OCI-LY1 (cell line): ENCODE data around the gene SYNGR4.
"Not testable (repeated sequence)": the region's sequence is repeated elsewhere in the genome, so short reads cannot be mapped to it uniquely, and the experiment has no call there.

Experiments used
- H2AFZ ChIP-seq: fragments of 200-600 bp; sonication (generic), shearing (Covaris generic); 2 replicates; pipeline ENCODE4 v1.6.0; 2014; ENCODE audit warnings: antibody characterized with exemption, mild to moderate bottlenecking, low read length
- H3F3A ChIP-seq: fragments of 200-600 bp; sonication (generic), shearing (Covaris generic); 2 replicates; pipeline ENCODE4 v1.6.0; 2014; ENCODE audit warnings: mild to moderate bottlenecking, antibody characterized with exemption, low read length, moderate library complexity; ENCODE audit not compliant: insufficient read depth
- H3K27ac ChIP-seq: fragments of 200-600 bp; sonication (generic); 2 replicates; pipeline ENCODE4 v1.5.1; 2014; ENCODE audit warnings: low read length, mixed run types, mild to moderate bottlenecking, low read depth; ENCODE audit not compliant: poor library complexity, severe bottlenecking
- H3K27me3 ChIP-seq: fragments of 200-600 bp; sonication (generic); 2 replicates; pipeline ENCODE4 v1.6.0; 2014; ENCODE audit warnings: antibody characterized with exemption, mild to moderate bottlenecking, low read length, moderate library complexity; ENCODE audit not compliant: insufficient read depth
- H3K36me3 ChIP-seq: fragments of 200-600 bp; sonication (generic); 2 replicates; pipeline ENCODE4 v1.6.1; 2014; ENCODE audit warnings: mild to moderate bottlenecking, antibody characterized with exemption, low read length, moderate library complexity, mixed read lengths; ENCODE audit not compliant: insufficient read depth
- H3K4me1 ChIP-seq: fragments of 200-600 bp; sonication (generic); 2 replicates; pipeline ENCODE4 v1.5.1; 2014; ENCODE audit warnings: mild to moderate bottlenecking, low read length, moderate library complexity; ENCODE audit not compliant: insufficient read depth, severe bottlenecking
- H3K4me2 ChIP-seq: fragments of 200-600 bp; sonication (generic), shearing (Covaris generic); 2 replicates; pipeline ENCODE4 v1.6.1; 2014; ENCODE audit warnings: low read length
- H3K4me3 ChIP-seq: fragments of 200-600 bp; sonication (generic); 2 replicates; pipeline ENCODE4 v1.5.1; 2014; ENCODE audit warnings: low read length, low read depth, mild to moderate bottlenecking, mixed read lengths; ENCODE audit not compliant: poor library complexity, severe bottlenecking
- H3K79me2 ChIP-seq: fragments of 200-600 bp; shearing (Covaris generic); 2 replicates; pipeline ENCODE4 v1.6.1; 2016; ENCODE audit warnings: mixed run types, low read length, mixed read lengths; ENCODE audit not compliant: insufficient read depth
- H3K9ac ChIP-seq: fragments of 200-600 bp; sonication (generic), shearing (Covaris generic); 2 replicates; pipeline ENCODE4 v1.6.1; 2014; ENCODE audit warnings: mild to moderate bottlenecking, low read length, mixed read lengths
- H3K9me2 ChIP-seq: fragments of 200-600 bp; sonication (generic), shearing (Covaris generic); 2 replicates; pipeline ENCODE4 v1.6.1; 2014; ENCODE audit warnings: low read depth, mild to moderate bottlenecking, low read length, mixed read lengths
- H3K9me3 ChIP-seq: fragments of 200-600 bp; shearing (Covaris generic); 2 replicates; pipeline ENCODE4 v1.6.1; 2014; ENCODE audit warnings: low read length, mixed read lengths
- H4K20me1 ChIP-seq: fragments of 200-600 bp; sonication (generic), shearing (Covaris generic); 2 replicates; pipeline ENCODE4 v1.6.0; 2016; ENCODE audit warnings: mild to moderate bottlenecking, low read length; ENCODE audit not compliant: insufficient read depth
- EZH2 ChIP-seq: fragments of 200-600 bp; sonication (generic), shearing (Covaris generic); IDR thresholded peaks from 2 replicates; pipeline ENCODE4 v1.8.0; 2017; ENCODE audit warnings: borderline replicate concordance, mixed run types, mild to moderate bottlenecking, antibody characterized with exemption, low read length, moderate library complexity, mixed read lengths
- TF ChIP-seq, protein P1 (sequence below): fragments of 200-600 bp; sonication (generic), shearing (Covaris generic); IDR thresholded peaks from 2 replicates; pipeline ENCODE4 v1.5.1; 2017; ENCODE audit warnings: mild to moderate bottlenecking, antibody characterized with exemption, low read length, moderate library complexity, mixed read lengths

SYNGR4 gene

DNA sequence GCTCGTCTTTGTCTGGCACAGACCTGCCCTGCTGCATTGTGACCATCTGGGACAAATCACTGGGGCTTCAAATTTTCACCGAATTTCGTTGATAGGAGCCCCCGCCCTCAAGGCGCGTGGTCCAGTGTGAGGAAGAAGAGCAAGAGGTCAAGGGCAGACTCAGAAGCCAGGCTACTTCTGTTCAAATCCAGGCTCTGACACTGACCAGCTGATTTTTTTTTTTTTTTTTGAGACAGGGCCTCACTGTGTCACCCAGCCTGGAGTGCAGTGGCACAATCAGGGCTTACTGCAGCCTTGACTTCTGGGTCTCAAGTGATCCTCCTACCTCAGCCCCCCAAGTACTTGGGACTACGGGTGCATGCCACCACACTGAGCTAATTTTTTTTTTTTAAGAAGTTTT, 7.2 kb downstream of the SYNGR4 start:
- Histone ChIP-seq H3K9me2 (no peaks in the 10 kb centered on the region), H3K4me2 (no peak overlapping the region), H3K36me3 (no peaks in the 10 kb centered on the region), H3K9me3 (no peaks in the 10 kb centered on the region), H3K9ac (no peak overlapping the region), H3K4me3 (no peak overlapping the region), H3K4me1 (no peaks in the 10 kb centered on the region), H3K27ac (no peak overlapping the region), H2AFZ (no peak overlapping the region), H3K27me3 (no peaks in the 10 kb centered on the region; the same call in 1 of the 2 replicates), H4K20me1 (no peaks in the 10 kb centered on the region), H3F3A (no peaks in the 10 kb centered on the region), H3K79me2 (no peaks in the 10 kb centered on the region)
- TF ChIP-seq, protein P1, sequence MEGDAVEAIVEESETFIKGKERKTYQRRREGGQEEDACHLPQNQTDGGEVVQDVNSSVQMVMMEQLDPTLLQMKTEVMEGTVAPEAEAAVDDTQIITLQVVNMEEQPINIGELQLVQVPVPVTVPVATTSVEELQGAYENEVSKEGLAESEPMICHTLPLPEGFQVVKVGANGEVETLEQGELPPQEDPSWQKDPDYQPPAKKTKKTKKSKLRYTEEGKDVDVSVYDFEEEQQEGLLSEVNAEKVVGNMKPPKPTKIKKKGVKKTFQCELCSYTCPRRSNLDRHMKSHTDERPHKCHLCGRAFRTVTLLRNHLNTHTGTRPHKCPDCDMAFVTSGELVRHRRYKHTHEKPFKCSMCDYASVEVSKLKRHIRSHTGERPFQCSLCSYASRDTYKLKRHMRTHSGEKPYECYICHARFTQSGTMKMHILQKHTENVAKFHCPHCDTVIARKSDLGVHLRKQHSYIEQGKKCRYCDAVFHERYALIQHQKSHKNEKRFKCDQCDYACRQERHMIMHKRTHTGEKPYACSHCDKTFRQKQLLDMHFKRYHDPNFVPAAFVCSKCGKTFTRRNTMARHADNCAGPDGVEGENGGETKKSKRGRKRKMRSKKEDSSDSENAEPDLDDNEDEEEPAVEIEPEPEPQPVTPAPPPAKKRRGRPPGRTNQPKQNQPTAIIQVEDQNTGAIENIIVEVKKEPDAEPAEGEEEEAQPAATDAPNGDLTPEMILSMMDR = no peak
- TF ChIP-seq EZH2 = no peak

DNA sequence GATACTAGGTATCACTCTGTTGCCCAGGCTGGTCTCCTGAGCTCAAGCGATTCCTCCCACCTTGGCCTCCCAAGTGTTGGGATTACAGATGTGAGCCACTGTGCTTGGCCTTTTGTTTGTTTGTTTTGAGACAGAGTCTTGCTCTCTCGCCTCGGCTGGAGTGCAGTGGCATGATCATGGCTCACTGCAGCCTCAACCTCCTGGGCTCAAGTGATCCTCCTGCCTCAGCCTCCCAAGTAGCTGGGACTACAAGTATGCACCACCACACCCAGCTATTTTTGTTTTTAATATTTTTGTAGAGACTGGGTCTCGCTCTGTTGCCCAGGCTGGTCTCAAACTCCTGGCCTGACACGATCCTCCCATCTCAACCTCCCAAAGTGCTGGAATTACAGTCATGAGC, 7.6 kb downstream of the SYNGR4 start:
- H3K9me3 ChIP-seq, H3K4me1 ChIP-seq, H4K20me1 ChIP-seq, H3K9ac ChIP-seq, H3K36me3 ChIP-seq, H2AFZ ChIP-seq, H3K27me3 ChIP-seq, H3K4me3 ChIP-seq, H3K27ac ChIP-seq, H3K9me2 ChIP-seq, H3K79me2 ChIP-seq, H3K4me2 ChIP-seq, H3F3A ChIP-seq: not testable (repeated sequence)

DNA sequence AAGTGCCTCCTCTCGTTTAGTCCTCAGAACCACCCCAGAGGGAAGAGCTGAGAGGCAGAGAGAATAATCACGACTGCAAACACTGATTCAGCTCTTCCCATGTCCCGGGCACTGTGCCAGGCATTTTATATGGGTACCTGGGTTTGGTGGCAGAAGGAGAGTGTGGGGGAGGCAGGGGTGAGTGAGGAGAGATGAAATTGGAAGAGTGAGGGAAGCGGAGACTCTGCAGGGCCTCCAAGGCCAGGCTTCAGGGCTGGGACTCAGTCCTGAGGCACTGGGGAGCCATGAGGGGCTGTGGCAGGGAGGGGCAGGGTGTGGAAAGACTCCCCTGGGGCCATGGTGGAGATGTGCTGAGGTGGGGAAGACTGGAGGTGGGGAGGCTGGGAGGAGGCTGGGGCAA, 8.7 kb downstream of the SYNGR4 start:
- Histone ChIP-seq H3K79me2 (no peaks in the 10 kb centered on the region), H3K36me3 (no peaks in the 10 kb centered on the region), H3K9me3 (no peaks in the 10 kb centered on the region), H3K4me2 (no peak overlapping the region), H3K9me2 (no peaks in the 10 kb centered on the region), H3K4me3 (no peak overlapping the region), H2AFZ (no peak overlapping the region), H3F3A (no peaks in the 10 kb centered on the region), H3K27me3 (no peaks in the 10 kb centered on the region; the same call in 1 of the 2 replicates), H4K20me1 (no peaks in the 10 kb centered on the region), H3K4me1 (no peaks in the 10 kb centered on the region), H3K27ac (no peak overlapping the region), H3K9ac (no peak overlapping the region)
- TF ChIP-seq, protein P1 = no peak
- no peak for TF ChIP-seq EZH2

DNA sequence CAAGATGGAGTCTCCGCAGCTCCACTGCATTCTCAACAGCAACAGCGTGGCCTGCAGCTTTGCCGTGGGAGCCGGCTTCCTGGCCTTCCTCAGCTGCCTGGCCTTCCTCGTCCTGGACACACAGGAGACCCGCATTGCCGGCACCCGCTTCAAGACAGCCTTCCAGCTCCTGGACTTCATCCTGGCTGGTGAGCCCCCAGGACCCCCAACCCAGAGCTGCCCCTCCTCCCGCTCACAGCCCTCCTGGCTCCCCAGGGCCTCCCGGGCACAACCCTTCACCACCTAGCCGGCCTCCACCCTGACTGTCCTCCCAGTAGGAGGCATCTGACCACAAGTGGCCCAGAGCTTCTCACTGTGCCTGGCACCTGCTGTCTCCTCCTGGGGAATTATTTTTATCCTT, 9.4 kb downstream of the SYNGR4 start:
- H3K4me2 ChIP-seq = no peak overlapping the region

More for the DNA sequence above, 9.4 kb downstream of the SYNGR4 start:
- H3K27me3 ChIP-seq = no peaks in the 10 kb centered on the region; the same call in 1 of the 2 replicates
- H4K20me1 ChIP-seq = no peaks in the 10 kb centered on the region
- H3K4me3 ChIP-seq = no peak overlapping the region
- TF ChIP-seq EZH2 = no peak
- TF ChIP-seq, protein P1 = no peak
- H2AFZ ChIP-seq = no peak overlapping the region
- no peaks in the 10 kb centered on the region for H3K79me2 ChIP-seq
- H3F3A ChIP-seq = no peaks in the 10 kb centered on the region
- H3K9me2 ChIP-seq = no peaks in the 10 kb centered on the region
- no peaks in the 10 kb centered on the region for H3K9me3 ChIP-seq
- H3K36me3 ChIP-seq = no peaks in the 10 kb centered on the region
- no peaks in the 10 kb centered on the region for H3K4me1 ChIP-seq
- no peak overlapping the region for H3K9ac ChIP-seq
- H3K27ac ChIP-seq = no peak overlapping the region
